HS-5 (cell line): ENCODE results near the gene AKAP12.

ENCODE experiments used
- DNase-seq: peaks from one replicate; pipeline ENCODE4 v3.0.0-alpha.2; 2012; ENCODE audit warnings: low read depth

Gene AKAP12

GRCh38 chr6:151239603-151240035, at the start of gene AKAP12:
AKAP12 (plus strand) TSS chr6:151239967; CDS start chr6:151240563, 596 bp downstream.
- no peak for DNase-seq

GRCh38 chr6:151191527-151191926, 48.2 kb upstream of the AKAP12 start:
- no peak for DNase-seq

GRCh38 chr6:151196555-151196954, 43.2 kb upstream of the AKAP12 start:
- no peak for DNase-seq

- DNase-seq = no peak
These were observed 42.2 kb upstream of the AKAP12 start for GRCh38 chr6:151197556-151197955.

GRCh38 chr6:151199991-151200390, 39.8 kb upstream of the AKAP12 start:
- no peak for DNase-seq

GRCh38 chr6:151205721-151206600, 33.8 kb upstream of the AKAP12 start:
- no peak for DNase-seq

GRCh38 chr6:151207674-151208073, 32.1 kb upstream of the AKAP12 start:
- DNase-seq = no peak

- DNase-seq = no peak
These were observed 30.5 kb upstream of the AKAP12 start for GRCh38 chr6:151209071-151209831.

- DNase-seq = no peak
These were observed 28.7 kb upstream of the AKAP12 start for GRCh38 chr6:151211075-151211474.

- DNase-seq = no peak
These were observed 26.4 kb upstream of the AKAP12 start for GRCh38 chr6:151213352-151213751.

- DNase-seq = no peak
These were observed 23.8 kb upstream of the AKAP12 start for GRCh38 chr6:151215999-151216398.

GRCh38 chr6:151216804-151217203, 23.0 kb upstream of the AKAP12 start:
- DNase-seq = no peak

- DNase-seq = no peak
These were observed 20.6 kb upstream of the AKAP12 start for GRCh38 chr6:151219192-151219591.

- DNase-seq = no peak
These were observed 15.7 kb upstream of the AKAP12 start for GRCh38 chr6:151224076-151224475.

- DNase-seq = no peak
These were observed 13.8 kb upstream of the AKAP12 start for GRCh38 chr6:151225919-151226318.

GRCh38 chr6:151228788-151229400, 10.9 kb upstream of the AKAP12 start:
- no peak for DNase-seq

GRCh38 chr6:151229401-151230276, 10.1 kb upstream of the AKAP12 start:
- no peak for DNase-seq

GRCh38 chr6:151230277-151230577, 9.5 kb upstream of the AKAP12 start:
- no peak for DNase-seq

GRCh38 chr6:151232899-151233298, 6.9 kb upstream of the AKAP12 start:
- no peak for DNase-seq

- DNase-seq = no peak
These were observed 6.0 kb upstream of the AKAP12 start for GRCh38 chr6:151233731-151234130.

- no peak for DNase-seq
These were observed 2.9 kb upstream of the AKAP12 start for GRCh38 chr6:151236668-151237401.
